WERI-Rb-1 (cell line): ENCODE results near the gene ZFAND6.
A peak's percentile ranks its signal among the peaks of the same experiment; 100 is the strongest.

Source experiments
- DNase-seq: peaks from one replicate; pipeline ENCODE4 v3.0.0-alpha.2; 2020
- H3K27ac ChIP-seq: fragments of 250-450 bp; sonication (Bioruptor Pico); 2 replicates; pipeline ENCODE4 v1.5.1; 2020; ENCODE audit warnings: mild to moderate bottlenecking, moderate library complexity
- H3K27me3 ChIP-seq: fragments of 250-450 bp; sonication (Bioruptor Pico); 2 replicates; pipeline ENCODE4 v1.5.1; 2021; ENCODE audit warnings: mild to moderate bottlenecking, low read depth, moderate library complexity; ENCODE audit not compliant: insufficient read depth, severe bottlenecking
- H3K36me3 ChIP-seq: fragments of 250-450 bp; sonication (Bioruptor Pico); 2 replicates; pipeline ENCODE4 v1.5.1; 2020; ENCODE audit warnings: mild to moderate bottlenecking, moderate library complexity
- H3K4me3 ChIP-seq: 2 replicates; pipeline ENCODE4 v1.5.1; 2011; ENCODE audit warnings: low read depth, mild to moderate bottlenecking, control low read depth, low read length
- H3K9me3 ChIP-seq: fragments of 250-450 bp; sonication (Bioruptor Pico); 2 replicates; pipeline ENCODE4 v1.5.1; 2021; ENCODE audit warnings: mild to moderate bottlenecking, moderate library complexity; ENCODE audit not compliant: severe bottlenecking
- TF ChIP-seq, protein P1 (sequence below): IDR thresholded peaks from 2 replicates; pipeline ENCODE4 v1.5.1; 2011; ENCODE audit warnings: low read depth, mild to moderate bottlenecking, control low read depth, inconsistent platforms, low read length

ZFAND6 gene

DNA sequence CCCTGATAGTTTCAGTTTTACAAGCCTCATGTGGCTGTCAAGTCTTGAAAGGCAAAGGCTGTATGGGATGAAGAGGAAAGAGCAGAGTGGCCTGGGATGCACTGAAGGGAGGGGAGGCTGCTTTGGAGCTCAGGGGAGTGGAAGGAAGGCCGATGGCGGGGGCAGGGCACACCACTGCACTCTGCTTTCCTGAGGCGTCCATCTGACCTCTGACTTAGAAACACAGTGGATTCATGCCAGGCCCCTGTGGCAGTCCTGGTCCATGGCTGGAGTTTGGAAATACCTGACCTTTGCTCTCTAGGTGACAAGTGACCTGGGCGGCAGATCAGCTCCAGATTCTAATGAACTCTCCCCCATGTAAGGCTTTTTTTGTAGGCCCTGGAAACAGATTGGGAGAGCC is 112.3 kb downstream of the ZFAND6 start:
- no peak for DNase-seq
- Histone ChIP-seq H3K36me3 (no peaks in the 10 kb centered on the region), H3K9me3 (no peaks in the 10 kb centered on the region), H3K27me3 (no peaks in the 10 kb centered on the region), H3K27ac (no peak overlapping the region), H3K4me3 (no peak overlapping the region)
- TF ChIP-seq, protein P1, sequence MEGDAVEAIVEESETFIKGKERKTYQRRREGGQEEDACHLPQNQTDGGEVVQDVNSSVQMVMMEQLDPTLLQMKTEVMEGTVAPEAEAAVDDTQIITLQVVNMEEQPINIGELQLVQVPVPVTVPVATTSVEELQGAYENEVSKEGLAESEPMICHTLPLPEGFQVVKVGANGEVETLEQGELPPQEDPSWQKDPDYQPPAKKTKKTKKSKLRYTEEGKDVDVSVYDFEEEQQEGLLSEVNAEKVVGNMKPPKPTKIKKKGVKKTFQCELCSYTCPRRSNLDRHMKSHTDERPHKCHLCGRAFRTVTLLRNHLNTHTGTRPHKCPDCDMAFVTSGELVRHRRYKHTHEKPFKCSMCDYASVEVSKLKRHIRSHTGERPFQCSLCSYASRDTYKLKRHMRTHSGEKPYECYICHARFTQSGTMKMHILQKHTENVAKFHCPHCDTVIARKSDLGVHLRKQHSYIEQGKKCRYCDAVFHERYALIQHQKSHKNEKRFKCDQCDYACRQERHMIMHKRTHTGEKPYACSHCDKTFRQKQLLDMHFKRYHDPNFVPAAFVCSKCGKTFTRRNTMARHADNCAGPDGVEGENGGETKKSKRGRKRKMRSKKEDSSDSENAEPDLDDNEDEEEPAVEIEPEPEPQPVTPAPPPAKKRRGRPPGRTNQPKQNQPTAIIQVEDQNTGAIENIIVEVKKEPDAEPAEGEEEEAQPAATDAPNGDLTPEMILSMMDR, result no peak

DNA sequence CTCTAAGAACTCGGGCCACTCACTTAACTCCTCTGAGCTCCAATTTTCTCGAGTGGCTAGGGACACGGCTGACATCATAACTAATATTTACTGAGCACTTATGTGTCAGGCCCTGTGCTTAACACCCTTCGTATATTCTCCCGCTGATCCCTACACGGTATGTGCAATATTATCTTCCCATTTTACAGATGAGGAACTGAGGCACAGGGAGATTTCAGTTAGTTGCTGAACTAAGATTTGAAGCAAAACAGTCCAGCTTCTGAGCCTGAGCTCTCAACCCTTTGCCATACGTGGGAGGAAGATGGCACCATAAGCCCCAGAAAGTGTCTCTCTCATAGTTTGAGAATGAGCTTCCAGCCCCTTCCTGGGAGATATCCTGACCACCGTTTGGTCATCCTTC is 112.9 kb downstream of the ZFAND6 start:
- Histone ChIP-seq H3K36me3 (no peaks in the 10 kb centered on the region), H3K4me3 (no peak overlapping the region), H3K27me3 (no peaks in the 10 kb centered on the region), H3K9me3 (no peaks in the 10 kb centered on the region), H3K27ac (no peak overlapping the region)
- no peak for DNase-seq
- TF ChIP-seq, protein P1, result no peak

DNA sequence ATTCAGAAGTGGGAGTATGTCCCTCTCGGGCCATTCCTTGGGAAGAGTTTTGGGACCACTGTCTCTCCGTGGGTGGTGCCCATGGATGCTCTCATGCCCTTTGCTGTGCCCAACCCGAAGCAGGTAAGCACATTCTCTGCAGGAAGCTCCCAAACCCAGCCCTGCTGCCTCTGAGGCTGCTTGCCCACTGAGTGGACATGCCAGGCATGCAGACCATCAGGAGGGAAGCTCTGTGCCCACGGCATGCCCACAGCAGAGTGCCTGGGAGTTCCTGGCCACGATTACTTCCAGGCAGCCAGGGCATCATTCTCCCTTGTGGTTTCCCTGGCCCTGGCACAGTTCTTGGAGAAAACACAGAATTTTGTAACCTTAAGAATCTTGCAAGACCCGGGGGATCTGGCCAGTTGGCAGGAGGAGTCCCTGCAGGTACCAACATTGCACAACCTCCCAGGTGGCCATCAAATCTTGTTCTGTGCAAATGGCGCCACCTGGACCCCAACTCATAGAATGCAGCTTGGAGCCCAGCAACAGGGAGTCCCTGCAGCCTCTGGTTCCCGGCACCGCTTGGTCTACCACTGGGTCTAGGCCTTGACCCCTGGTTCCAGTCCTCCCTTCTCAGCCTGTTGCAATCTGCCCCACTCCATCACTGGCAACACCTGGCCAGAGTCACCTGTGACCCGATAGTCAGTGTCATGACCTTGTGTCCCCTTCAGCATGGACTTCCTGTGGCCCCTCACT is 113.7 kb downstream of the ZFAND6 start:
- no peaks in the 10 kb centered on the region for H3K36me3 ChIP-seq
- H3K27me3 ChIP-seq, result no peaks in the 10 kb centered on the region
- peak; percentile 75 for DNase-seq
- TF ChIP-seq, protein P1, result peak; percentile 86
- no peak overlapping the region for H3K4me3 ChIP-seq
- H3K27ac ChIP-seq, result no peak overlapping the region
- H3K9me3 ChIP-seq, result no peaks in the 10 kb centered on the region

DNA sequence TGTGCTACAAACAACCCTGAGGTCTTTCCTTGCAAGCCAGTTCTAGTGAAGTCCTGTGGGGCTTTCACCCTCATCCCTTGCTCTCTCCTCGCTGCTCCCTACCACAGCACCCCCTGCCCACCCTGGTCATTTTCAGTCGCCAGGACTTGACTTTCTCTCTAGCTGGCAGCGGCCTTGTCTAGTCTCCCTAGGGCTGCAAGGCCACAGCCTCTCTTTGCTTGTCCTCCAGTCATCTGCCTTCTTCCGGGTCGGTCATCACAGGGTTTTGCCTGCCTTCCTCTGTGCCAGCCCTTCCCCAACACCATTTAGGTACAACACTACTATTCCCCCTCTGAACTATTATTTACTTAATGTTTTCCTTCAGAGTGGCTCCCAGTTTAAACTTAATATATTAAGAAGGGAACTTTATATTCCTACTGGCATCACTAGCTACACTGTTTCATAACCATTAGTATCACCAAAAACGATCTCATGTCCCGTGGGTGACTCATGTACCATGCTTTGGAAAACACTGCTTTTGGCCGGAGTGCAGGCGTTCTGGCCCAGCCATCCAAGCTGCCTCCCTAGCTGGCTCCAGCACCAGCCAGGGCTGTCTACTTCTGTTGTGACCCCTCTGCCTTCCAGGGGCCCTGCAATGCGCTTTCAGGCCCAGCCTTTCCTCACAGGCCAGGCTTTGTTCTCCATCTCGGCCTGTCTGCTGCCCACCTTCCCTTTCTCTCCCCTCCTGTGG is 114.7 kb downstream of the ZFAND6 start:
- Histone ChIP-seq H3K9me3 (no peaks in the 10 kb centered on the region), H3K27me3 (no peaks in the 10 kb centered on the region), H3K36me3 (no peaks in the 10 kb centered on the region), H3K27ac (no peak overlapping the region), H3K4me3 (no peak overlapping the region)
- TF ChIP-seq, protein P1, result no peak
- DNase-seq, result no peak

DNA sequence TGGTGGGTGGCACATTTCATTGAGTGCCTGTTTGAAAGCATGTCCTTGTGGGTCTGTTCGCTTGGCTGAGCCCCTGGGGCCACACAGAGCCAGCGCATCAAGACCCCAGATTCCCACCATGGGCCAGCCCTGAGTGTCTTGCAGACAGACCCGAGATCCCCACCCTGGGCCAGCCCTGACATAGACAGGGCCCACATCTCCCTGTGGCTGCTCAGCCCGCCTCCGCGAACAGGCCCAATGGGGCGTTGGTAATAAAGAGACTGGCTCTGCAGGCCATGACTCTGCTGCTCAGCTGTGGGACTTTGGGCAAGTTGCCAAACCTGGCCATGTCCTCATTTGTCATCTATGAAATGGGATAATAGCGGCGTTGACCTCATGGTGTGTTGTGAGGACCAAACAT is 116.0 kb downstream of the ZFAND6 start:
- no peaks in the 10 kb centered on the region for H3K27me3 ChIP-seq
- no peaks in the 10 kb centered on the region for H3K9me3 ChIP-seq
- TF ChIP-seq, protein P1, result no peak
- no peak overlapping the region for H3K4me3 ChIP-seq
- no peak overlapping the region for H3K27ac ChIP-seq
- H3K36me3 ChIP-seq, result no peaks in the 10 kb centered on the region
- no peak for DNase-seq

DNA sequence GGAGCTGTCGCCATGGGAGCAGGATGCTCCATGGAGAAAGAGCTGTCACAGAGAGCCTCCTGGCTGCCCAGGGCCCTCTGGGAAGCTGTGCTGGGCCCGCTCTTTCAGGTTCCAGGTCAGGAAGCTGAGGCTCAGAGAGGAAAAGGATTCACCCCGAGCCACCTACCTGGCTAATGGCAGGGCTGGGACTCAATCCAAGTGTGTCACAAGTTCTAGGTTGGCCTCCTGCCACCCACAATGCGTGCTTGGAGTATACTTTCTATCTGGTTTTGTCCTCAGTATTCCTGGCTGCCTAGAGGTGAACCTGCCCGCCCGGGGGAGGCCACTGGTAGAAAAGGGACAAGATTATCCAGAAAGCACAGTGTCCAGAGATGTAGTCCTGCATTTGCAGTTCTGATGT is 117.0 kb downstream of the ZFAND6 start:
- Histone ChIP-seq H3K9me3 (no peaks in the 10 kb centered on the region), H3K36me3 (no peaks in the 10 kb centered on the region), H3K27ac (no peak overlapping the region), H3K4me3 (no peak overlapping the region), H3K27me3 (no peaks in the 10 kb centered on the region)
- DNase-seq, result no peak
- TF ChIP-seq, protein P1, result no peak
